H1 (cell line): ENCODE data around the gene AATK. TPM values are rescaled to one million over a fixed set of nuclear protein-coding genes. Genes with fewer than 3 reads are reported as not detected.

Source experiments
- NANOG ChIP-seq: IDR thresholded peaks from 2 replicates; pipeline ENCODE4 v1.6.1; 2011; ENCODE audit warnings: low read length, low read depth, mild to moderate bottlenecking, inconsistent platforms; ENCODE audit not compliant: insufficient read depth, poor library complexity, severe bottlenecking
- SUZ12 ChIP-seq: fragments of 200-600 bp; sonication (generic); IDR thresholded peaks from 2 replicates; pipeline ENCODE4 v1.6.1; 2012; ENCODE audit warnings: mild to moderate bottlenecking, inconsistent platforms, low read length, moderate library complexity, mixed read lengths
- TAF7 ChIP-seq: optimal IDR thresholded peaks from 2 replicates; pipeline ENCODE3; 2011; ENCODE audit warnings: low read depth, mild to moderate bottlenecking, inconsistent platforms, low read length, moderate library complexity, borderline replicate concordance
- polyA plus RNA-seq, 7 experiments: library from polyadenylated mRNA; depleted of rRNA in 3 of 7; stranded (reverse) in 5 of 7; unstranded in 2 of 7; fragments of >200 nt in 5 of 7; fragments of 200-250 nt in 2 of 7; gene quantifications; 1 replicate in 5 of 7; 2 replicates in 1 of 7; 4 replicates in 1 of 7; pipeline versions ENCODE4 v1.2.1 to v1.2.3, GENCODE V29; 2011 to 2013; ENCODE audit warnings: missing spikeins in 2 of 7, mixed read lengths in 2 of 7
- total RNA-seq: library from RNA; stranded (reverse); fragmentation: NEBNext Ultra II Directional; extraction: Animal tissue kit (Norgen Biotek cat#: 25700); gene quantifications from 2 replicates; pipeline ENCODE4 v1.2.1, GENCODE V29; 2021
- TF ChIP-seq, protein P1 (sequence below): fragments of 300-600 bp; sonication (generic); IDR thresholded peaks from 2 replicates; pipeline ENCODE4 v1.7.1; 2012; ENCODE audit warnings: low read length, moderate library complexity, mild to moderate bottlenecking, inconsistent platforms; ENCODE audit not compliant: insufficient replicate concordance
- TF ChIP-seq, protein P2 (sequence below): IDR thresholded peaks from 2 replicates; pipeline ENCODE4 v1.6.1; 2011; ENCODE audit warnings: low read depth, mild to moderate bottlenecking, low read length; ENCODE audit not compliant: insufficient read depth

Gene AATK
- total and polyA plus RNA-seq, 2 of the 8 experiments (the other 6 are each of a cell fraction or from before 2014, with no cell fraction given): 1.7 to 3.5 TPM

DNA sequence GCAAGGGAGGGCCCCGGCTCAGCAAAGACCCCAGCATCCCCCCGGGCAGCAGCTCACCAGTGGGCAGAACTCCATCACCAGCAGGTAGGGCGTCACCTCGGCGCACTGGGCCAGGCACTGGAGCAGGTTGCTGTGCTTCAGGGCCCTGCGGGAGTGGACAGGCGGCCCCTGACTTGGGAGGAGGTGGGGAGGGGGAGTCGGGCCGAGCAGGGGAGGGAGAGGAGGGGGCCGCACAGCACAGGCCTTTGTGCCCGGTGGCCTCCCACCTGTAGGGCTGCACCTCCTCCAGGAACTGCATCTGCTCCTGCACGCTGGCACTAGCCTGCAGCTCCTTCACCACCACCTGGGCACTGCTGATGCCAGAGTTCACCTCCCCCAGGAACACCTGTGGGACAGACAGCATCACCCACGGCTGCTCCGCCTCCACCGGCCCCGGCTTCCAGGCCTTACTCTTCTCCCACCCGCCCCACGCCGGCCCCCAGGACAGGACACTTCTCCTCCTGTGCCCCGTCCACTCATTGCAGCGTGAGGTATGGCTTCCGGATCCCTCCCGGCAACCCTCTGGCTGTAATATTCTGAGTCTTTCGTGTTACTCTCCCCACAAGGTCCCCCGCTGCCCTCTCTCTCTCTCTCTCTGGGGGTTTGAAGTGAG lies 38.4 kb downstream of the AATK start (continued):
- TF ChIP-seq, protein P1, sequence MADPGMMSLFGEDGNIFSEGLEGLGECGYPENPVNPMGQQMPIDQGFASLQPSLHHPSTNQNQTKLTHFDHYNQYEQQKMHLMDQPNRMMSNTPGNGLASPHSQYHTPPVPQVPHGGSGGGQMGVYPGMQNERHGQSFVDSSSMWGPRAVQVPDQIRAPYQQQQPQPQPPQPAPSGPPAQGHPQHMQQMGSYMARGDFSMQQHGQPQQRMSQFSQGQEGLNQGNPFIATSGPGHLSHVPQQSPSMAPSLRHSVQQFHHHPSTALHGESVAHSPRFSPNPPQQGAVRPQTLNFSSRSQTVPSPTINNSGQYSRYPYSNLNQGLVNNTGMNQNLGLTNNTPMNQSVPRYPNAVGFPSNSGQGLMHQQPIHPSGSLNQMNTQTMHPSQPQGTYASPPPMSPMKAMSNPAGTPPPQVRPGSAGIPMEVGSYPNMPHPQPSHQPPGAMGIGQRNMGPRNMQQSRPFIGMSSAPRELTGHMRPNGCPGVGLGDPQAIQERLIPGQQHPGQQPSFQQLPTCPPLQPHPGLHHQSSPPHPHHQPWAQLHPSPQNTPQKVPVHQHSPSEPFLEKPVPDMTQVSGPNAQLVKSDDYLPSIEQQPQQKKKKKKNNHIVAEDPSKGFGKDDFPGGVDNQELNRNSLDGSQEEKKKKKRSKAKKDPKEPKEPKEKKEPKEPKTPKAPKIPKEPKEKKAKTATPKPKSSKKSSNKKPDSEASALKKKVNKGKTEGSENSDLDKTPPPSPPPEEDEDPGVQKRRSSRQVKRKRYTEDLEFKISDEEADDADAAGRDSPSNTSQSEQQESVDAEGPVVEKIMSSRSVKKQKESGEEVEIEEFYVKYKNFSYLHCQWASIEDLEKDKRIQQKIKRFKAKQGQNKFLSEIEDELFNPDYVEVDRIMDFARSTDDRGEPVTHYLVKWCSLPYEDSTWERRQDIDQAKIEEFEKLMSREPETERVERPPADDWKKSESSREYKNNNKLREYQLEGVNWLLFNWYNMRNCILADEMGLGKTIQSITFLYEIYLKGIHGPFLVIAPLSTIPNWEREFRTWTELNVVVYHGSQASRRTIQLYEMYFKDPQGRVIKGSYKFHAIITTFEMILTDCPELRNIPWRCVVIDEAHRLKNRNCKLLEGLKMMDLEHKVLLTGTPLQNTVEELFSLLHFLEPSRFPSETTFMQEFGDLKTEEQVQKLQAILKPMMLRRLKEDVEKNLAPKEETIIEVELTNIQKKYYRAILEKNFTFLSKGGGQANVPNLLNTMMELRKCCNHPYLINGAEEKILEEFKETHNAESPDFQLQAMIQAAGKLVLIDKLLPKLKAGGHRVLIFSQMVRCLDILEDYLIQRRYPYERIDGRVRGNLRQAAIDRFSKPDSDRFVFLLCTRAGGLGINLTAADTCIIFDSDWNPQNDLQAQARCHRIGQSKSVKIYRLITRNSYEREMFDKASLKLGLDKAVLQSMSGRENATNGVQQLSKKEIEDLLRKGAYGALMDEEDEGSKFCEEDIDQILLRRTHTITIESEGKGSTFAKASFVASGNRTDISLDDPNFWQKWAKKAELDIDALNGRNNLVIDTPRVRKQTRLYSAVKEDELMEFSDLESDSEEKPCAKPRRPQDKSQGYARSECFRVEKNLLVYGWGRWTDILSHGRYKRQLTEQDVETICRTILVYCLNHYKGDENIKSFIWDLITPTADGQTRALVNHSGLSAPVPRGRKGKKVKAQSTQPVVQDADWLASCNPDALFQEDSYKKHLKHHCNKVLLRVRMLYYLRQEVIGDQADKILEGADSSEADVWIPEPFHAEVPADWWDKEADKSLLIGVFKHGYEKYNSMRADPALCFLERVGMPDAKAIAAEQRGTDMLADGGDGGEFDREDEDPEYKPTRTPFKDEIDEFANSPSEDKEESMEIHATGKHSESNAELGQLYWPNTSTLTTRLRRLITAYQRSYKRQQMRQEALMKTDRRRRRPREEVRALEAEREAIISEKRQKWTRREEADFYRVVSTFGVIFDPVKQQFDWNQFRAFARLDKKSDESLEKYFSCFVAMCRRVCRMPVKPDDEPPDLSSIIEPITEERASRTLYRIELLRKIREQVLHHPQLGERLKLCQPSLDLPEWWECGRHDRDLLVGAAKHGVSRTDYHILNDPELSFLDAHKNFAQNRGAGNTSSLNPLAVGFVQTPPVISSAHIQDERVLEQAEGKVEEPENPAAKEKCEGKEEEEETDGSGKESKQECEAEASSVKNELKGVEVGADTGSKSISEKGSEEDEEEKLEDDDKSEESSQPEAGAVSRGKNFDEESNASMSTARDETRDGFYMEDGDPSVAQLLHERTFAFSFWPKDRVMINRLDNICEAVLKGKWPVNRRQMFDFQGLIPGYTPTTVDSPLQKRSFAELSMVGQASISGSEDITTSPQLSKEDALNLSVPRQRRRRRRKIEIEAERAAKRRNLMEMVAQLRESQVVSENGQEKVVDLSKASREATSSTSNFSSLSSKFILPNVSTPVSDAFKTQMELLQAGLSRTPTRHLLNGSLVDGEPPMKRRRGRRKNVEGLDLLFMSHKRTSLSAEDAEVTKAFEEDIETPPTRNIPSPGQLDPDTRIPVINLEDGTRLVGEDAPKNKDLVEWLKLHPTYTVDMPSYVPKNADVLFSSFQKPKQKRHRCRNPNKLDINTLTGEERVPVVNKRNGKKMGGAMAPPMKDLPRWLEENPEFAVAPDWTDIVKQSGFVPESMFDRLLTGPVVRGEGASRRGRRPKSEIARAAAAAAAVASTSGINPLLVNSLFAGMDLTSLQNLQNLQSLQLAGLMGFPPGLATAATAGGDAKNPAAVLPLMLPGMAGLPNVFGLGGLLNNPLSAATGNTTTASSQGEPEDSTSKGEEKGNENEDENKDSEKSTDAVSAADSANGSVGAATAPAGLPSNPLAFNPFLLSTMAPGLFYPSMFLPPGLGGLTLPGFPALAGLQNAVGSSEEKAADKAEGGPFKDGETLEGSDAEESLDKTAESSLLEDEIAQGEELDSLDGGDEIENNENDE: no peak
- TF ChIP-seq TAF7 (no peak), SUZ12 (no peak), NANOG (no peak)
- TF ChIP-seq, protein P2, sequence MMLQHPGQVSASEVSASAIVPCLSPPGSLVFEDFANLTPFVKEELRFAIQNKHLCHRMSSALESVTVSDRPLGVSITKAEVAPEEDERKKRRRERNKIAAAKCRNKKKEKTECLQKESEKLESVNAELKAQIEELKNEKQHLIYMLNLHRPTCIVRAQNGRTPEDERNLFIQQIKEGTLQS: no peak
